A549 (cell line): ENCODE measurements around the gene ZNF273. TPM values are rescaled to one million over a fixed set of nuclear protein-coding genes. Genes with fewer than 3 reads are reported as not detected.
"Not testable (repeated sequence)": the region's sequence is repeated elsewhere in the genome, so short reads cannot be mapped to it uniquely, and the experiment has no call there.

Source experiments
- ATAC-seq, 2 experiments: fragments of 200-7000 bp in 1 of 2; fragments of >200 bp in 1 of 2; cut with Nextera tagmentation in 1 of 2; cut with Tn5 transposase in 1 of 2; 3 replicates each; pipeline versions ENCODE4 v1.8.0 to v1.9.1; 2018 to 2020; ENCODE audit warnings: mild to moderate bottlenecking in 1 of 2, moderate library complexity in 1 of 2
- CTCF ChIA-PET: fragments of 300-600 bp; sonication (Branson Sonifier 250); formaldehyde crosslinking; extraction: SDS; loops from one replicate; lab custom pipeline; 2021; ENCODE audit warnings: antibody characterized with exemption, inconsistent platforms; lab: Yijun Ruan, JAX
- POLR2A ChIA-PET: fragments of 350-600 bp; formaldehyde crosslinking; extraction: SDS; loops from one replicate; lab custom pipeline; 2021; ENCODE audit warnings: antibody characterized with exemption, inconsistent platforms; lab: Yijun Ruan, JAX
- DNase-seq, 2 experiments: peaks; one replicate each; pipeline versions ENCODE4 v3.0.0 to v3.0.0-alpha.2; 2011 to 2016; ENCODE audit warnings: low read depth in 1 of 2, low spot score in 1 of 2
- FAIRE-seq: peaks from 2 replicates; lab custom pipeline; 2011; peaks lifted over from hg19 to GRCh38; lab: Jason Lieb, UNC
- H3K27ac ChIP-seq, 2 experiments: fragments of >200 bp; sonication (Bioruptor Twin); formaldehyde crosslinking; 3 replicates each; pipeline ENCODE4 v1.5.1; 2016 to 2017
- H3K4me1 ChIP-seq: fragments of >200 bp; sonication (Bioruptor Twin); formaldehyde crosslinking; 3 replicates; pipeline ENCODE4 v1.6.1; 2016
- H3K4me2 ChIP-seq: fragments of >200 bp; sonication (Bioruptor Twin); formaldehyde crosslinking; 3 replicates; pipeline ENCODE4 v1.6.1; 2016
- H3K4me3 ChIP-seq: fragments of >200 bp; sonication (Bioruptor Twin); formaldehyde crosslinking; 3 replicates; pipeline ENCODE4 v1.5.1; 2016
- H3K9me3 ChIP-seq: fragments of >200 bp; sonication (Bioruptor Twin); formaldehyde crosslinking; 3 replicates; pipeline ENCODE4 v1.6.1; 2016
- CBX2 ChIP-seq: fragments of 200-600 bp; sonication (generic); IDR thresholded peaks from 2 replicates; pipeline ENCODE4 v1.6.1; 2016; ENCODE audit warnings: low read depth, mild to moderate bottlenecking, borderline replicate concordance
- FOSL2 ChIP-seq, 2 experiments: fragments of 450-650 bp in 1 of 2; fragments of >200 bp in 1 of 2; sonication (Bioruptor Twin) in 1 of 2; formaldehyde crosslinking; IDR thresholded peaks; 2 replicates each; pipeline versions ENCODE4 v1.5.0 to v1.6.1; 2016 to 2020; ENCODE audit warnings: mild to moderate bottlenecking in 1 of 2, moderate library complexity in 1 of 2
- FOXS1 ChIP-seq: fragments of 250-450 bp; sonication (Bioruptor Pico); IDR thresholded peaks from 2 replicates; pipeline ENCODE4 v1.5.0; 2020; ENCODE audit warnings: mild to moderate bottlenecking, moderate library complexity
- HOXA7 ChIP-seq: fragments of 250-450 bp; sonication (Bioruptor Pico); IDR thresholded peaks from 2 replicates; pipeline ENCODE4 v1.5.0; 2020; ENCODE audit warnings: mild to moderate bottlenecking, moderate library complexity
- HOXB13 ChIP-seq: fragments of 250-450 bp; sonication (Bioruptor Pico); IDR thresholded peaks from 2 replicates; pipeline ENCODE4 v1.5.0; 2020; ENCODE audit warnings: low read depth, mild to moderate bottlenecking, moderate library complexity
- KDM1A ChIP-seq: fragments of 200-600 bp; sonication (generic); IDR thresholded peaks from 2 replicates; pipeline ENCODE4 v1.6.1; 2016; ENCODE audit warnings: low read depth, mild to moderate bottlenecking
- MAFK ChIP-seq: fragments of 450-650 bp; IDR thresholded peaks from 2 replicates; pipeline ENCODE4 v1.6.1; 2014; ENCODE audit not compliant: partially characterized antibody
- MYC ChIP-seq: IDR thresholded peaks from 2 replicates; pipeline ENCODE4 v1.6.1; 2012; ENCODE audit warnings: mild to moderate bottlenecking, inconsistent platforms, low read length, improper control_type of control experiment, borderline replicate concordance
- PHF8 ChIP-seq: fragments of 200-600 bp; sonication (generic); IDR thresholded peaks from 2 replicates; pipeline ENCODE4 v1.6.1; 2016; ENCODE audit warnings: low read depth, mild to moderate bottlenecking, antibody characterized with exemption, moderate library complexity, borderline replicate concordance
- POLR2A ChIP-seq: IDR thresholded peaks from 2 replicates; pipeline ENCODE4 v1.6.1; 2012; ENCODE audit warnings: mild to moderate bottlenecking, low read length
- RAD21 ChIP-seq, 2 experiments: fragments of >200 bp in 1 of 2; sonication (Bioruptor Twin) in 1 of 2; formaldehyde crosslinking in 1 of 2; IDR thresholded peaks in 1 of 2; conservative IDR thresholded peaks in 1 of 2; 2 replicates in 1 of 2; 3 replicates in 1 of 2; pipeline ENCODE4 v1.6.1; 2012 to 2018; ENCODE audit warnings: inconsistent platforms in 1 of 2
- RNF2 ChIP-seq: fragments of 200-600 bp; sonication (generic); IDR thresholded peaks from 2 replicates; pipeline ENCODE4 v1.6.1; 2016; ENCODE audit warnings: low read depth, mild to moderate bottlenecking, antibody characterized with exemption, moderate library complexity, borderline replicate concordance
- SMC3 ChIP-seq: fragments of >200 bp; sonication (Bioruptor Twin); formaldehyde crosslinking; IDR thresholded peaks from 3 replicates; pipeline ENCODE4 v1.6.1; 2018; ENCODE audit warnings: inconsistent platforms
- WGBS: methylation state at CpG from one replicate; pipeline ENCODE4 v1.1.6; 2017; ENCODE audit errors: missing lambda C conversion rate; 5-methylcytosine and 5-hydroxymethylcytosine counted together
- polyA plus RNA-seq, 4 experiments: library from polyadenylated mRNA; depleted of rRNA in 3 of 4; stranded (reverse); fragments of >200 nt; fragmentation: RNase III in 1 of 4; extraction: RNeasy Plus Mini Kit Qiagen cat#74134 plus additional on column Dnase treatment in 1 of 4; gene quantifications; 2 replicates in 3 of 4; 3 replicates in 1 of 4; pipeline ENCODE4 v1.2.3, GENCODE V29; 2011 to 2017
- TF ChIP-seq, protein P1 (sequence below): IDR thresholded peaks from 2 replicates; pipeline ENCODE4 v1.6.1; 2012
- TF ChIP-seq, protein P2 (sequence below): fragments of 250-450 bp; sonication (Bioruptor Pico); IDR thresholded peaks from 2 replicates; pipeline ENCODE4 v1.5.0; 2020; ENCODE audit warnings: low read depth, mild to moderate bottlenecking, moderate library complexity

ZNF273 gene
- polyA plus RNA-seq, 2 of the 4 experiments (the other 2 are of a cell fraction), result 3.1 to 5.2 TPM

DNA sequence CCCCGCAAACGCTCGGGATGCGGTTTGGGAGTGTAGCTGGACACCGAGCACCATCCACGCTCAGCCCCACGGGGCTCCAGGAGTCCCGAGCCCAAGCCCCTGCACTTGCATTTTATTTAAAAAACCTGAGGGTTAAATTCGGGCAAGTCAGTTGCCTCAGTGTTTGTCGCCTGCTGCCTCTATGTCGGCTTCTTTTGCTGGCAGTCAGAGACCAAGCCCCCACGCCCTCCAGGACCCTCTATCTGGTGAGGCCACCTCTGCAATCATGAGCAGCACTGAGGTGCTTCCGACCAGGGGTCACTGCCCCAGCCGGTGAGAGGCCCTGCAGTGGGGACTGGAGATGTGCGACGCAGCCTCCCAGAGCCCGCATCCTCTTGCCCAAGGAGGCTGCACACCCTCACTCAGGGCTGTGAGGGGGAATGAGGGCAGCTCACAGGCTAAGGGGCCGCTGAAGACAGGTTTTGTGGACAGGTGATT is 13.3 kb upstream of the ZNF273 start:
- FAIRE-seq (no peak), ATAC-seq (peak in 1 of 2 experiments; percentile 13; a peak in 2 of 6 replicates), DNase-seq (no peak)
- peak overlapping the region; percentile 87; the same call in 1 of the 3 replicates for H3K4me2 ChIP-seq
- no peak for TF ChIP-seq SMC3
- no peak for TF ChIP-seq MYC
- no peak for TF ChIP-seq FOXS1
- no peak for TF ChIP-seq HOXB13 (CRISPR knock-in tag)
- TF ChIP-seq MAFK, result no peak
- no peak for TF ChIP-seq RAD21 (conservative IDR thresholded peaks at IDR 0.05 in 1 of 2, IDR thresholded peaks at IDR 0.05 in 1 of 2)
- no peak for TF ChIP-seq RNF2
- no peak for TF ChIP-seq KDM1A
- 51% methylated on average over 13 of the region's 18 CpGs for WGBS
- CTCF ChIA-PET, result interaction anchor here (0.7 to 1.5 kb wide), 2 partner anchors 15 to 482 kb away, joined by 3 to 4 read pairs; no protein-coding TSS in a partner anchor
- POLR2A ChIA-PET, result no interaction called here
- no peak overlapping the region; the same call in 2 of the 3 replicates for H3K4me3 ChIP-seq
- H3K27ac ChIP-seq, result no peak overlapping the region
- H3K9me3 ChIP-seq, result peaks cover 8% of the 10 kb centered on the region; the same call in 2 of the 3 replicates
- no peaks in the 10 kb centered on the region for H3K4me1 ChIP-seq

DNA sequence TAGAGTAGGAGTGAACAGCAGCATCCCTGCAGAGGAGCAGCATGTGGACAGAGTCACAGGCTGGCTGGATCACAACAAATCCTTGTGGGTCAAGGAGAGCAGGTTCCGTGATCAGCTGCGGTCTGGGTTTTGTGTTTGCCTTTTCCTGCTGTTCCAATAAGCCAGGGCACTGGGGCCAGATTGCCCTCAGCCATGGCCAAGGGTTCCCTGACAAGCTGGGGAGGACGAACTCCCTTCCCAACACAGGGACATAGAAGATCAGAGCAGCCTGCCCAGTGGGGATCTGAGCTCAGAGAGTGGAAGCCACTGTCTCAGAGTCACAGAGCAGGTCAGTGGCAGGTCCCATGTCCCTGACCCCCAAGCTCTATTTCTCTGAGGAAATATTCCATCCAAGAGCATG is 12.8 kb upstream of the ZNF273 start:
- CTCF ChIA-PET, result interaction anchor here (0.7 kb wide), 1 partner anchor 482 kb away, joined by 3 read pairs; no protein-coding TSS in a partner anchor
- H3K27ac ChIP-seq, H3K4me1 ChIP-seq, H3K4me3 ChIP-seq, DNase-seq, POLR2A ChIA-PET, H3K4me2 ChIP-seq, ATAC-seq, FAIRE-seq, H3K9me3 ChIP-seq: not testable (repeated sequence)
- 71% methylated on average over 3 of the region's 3 CpGs for WGBS

DNA sequence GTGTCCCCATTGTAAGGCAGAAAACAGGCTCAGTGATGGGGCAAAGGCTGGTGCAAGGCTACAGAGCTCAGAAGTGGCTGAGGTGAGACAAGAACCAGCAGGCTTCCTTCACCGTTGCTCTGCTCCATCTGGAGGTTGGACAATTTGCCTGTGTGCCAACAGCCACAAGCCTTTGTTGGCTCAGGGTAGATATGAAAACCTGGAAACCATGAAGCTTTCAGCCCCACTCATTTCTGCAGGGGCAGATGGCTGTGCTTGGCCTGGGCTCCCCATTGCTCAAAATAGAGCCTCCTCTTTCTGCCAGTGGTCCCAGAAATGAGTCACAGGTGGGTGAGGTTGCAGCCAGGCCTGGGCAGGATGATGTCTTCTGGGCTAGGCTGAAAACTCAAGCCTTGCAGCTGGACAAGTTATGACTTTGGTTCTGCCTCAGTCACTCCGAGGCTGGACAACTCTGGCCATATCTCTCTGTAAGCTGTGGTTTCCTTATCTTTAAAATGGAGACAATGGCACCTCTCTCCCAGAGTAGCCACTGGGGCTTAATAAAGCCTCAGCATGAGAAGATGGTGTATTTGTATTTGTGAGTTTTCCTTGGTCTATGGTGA is 12.2 kb upstream of the ZNF273 start:
- Histone ChIP-seq H3K27ac (no peak overlapping the region), H3K4me3 (no peak overlapping the region)
- 17% methylated on average over 2 of the region's 2 CpGs for WGBS
- CTCF ChIA-PET, result no interaction called here
- TF ChIP-seq, protein P1, sequence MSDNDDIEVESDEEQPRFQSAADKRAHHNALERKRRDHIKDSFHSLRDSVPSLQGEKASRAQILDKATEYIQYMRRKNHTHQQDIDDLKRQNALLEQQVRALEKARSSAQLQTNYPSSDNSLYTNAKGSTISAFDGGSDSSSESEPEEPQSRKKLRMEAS, result no peak
- no peak for TF ChIP-seq RNF2
- no peak for TF ChIP-seq PHF8
- TF ChIP-seq POLR2A, result no peak
- no peak for TF ChIP-seq HOXA7 (CRISPR knock-in tag)
- TF ChIP-seq, protein P2, sequence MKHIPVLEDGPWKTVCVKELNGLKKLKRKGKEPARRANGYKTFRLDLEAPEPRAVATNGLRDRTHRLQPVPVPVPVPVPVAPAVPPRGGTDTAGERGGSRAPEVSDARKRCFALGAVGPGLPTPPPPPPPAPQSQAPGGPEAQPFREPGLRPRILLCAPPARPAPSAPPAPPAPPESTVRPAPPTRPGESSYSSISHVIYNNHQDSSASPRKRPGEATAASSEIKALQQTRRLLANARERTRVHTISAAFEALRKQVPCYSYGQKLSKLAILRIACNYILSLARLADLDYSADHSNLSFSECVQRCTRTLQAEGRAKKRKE (CRISPR knock-in tag), result no peak
- no peak for TF ChIP-seq CBX2
- TF ChIP-seq FOSL2 (IDR thresholded peaks at IDR 0.05), result no peak
- TF ChIP-seq FOSL2 (CRISPR knock-in tag; IDR thresholded peaks at IDR 0.05), result no peak
- TF ChIP-seq, all 56 proteins: peak for 0
- Histone ChIP-seq H3K9me3 (peaks cover 8% of the 10 kb centered on the region; the same call in 2 of the 3 replicates), H3K4me1 (no peaks in the 10 kb centered on the region), H3K4me2 (no peak overlapping the region)
- DNase-seq, result no peak
- no peak for ATAC-seq
- POLR2A ChIA-PET, result no interaction called here
- no peak for FAIRE-seq

DNA sequence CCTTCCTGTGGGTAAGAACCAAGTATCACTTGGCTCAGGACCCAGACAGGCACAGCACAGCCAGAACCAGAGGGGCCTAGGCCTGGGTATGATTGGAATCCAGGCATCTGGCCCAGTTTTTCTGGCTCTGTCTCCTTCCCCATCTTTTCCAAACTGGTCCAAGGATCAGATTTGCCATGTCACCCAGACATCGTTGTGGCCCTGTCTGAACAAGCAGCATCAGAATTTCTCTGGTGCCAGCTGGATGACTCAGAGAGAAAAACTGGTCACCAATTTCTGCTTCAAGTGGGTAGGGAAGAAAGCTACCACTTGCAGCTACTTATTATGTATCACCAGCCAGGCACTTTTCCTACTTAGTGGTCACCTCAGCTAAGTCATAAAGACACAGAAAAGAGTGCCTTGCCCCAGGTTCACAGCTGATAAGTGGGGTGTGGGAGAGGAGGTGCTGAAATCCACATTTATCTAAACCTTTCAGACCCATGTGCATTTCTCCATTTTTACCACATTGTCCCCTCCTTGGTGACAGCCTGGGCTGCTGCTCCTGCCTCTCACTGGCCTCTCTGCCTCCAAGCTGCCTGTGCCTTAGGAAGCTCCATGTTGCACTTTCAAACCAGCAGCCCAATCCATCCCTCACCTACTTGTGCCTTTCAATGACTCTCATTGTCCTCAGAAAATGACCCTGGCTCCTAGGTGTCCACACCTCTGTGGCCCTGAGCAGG is 11.6 kb upstream of the ZNF273 start:
- CTCF ChIA-PET, ATAC-seq: not testable (repeated sequence)

More for the DNA sequence above, 11.6 kb upstream of the ZNF273 start:
- H3K4me1 ChIP-seq, H3K27ac ChIP-seq, H3K4me2 ChIP-seq, H3K9me3 ChIP-seq, FAIRE-seq, H3K4me3 ChIP-seq, POLR2A ChIA-PET, DNase-seq: not testable (repeated sequence)
- 0% methylated on average over 1 of the region's 1 CpG for WGBS
